ENCODE measurements around the gene PTPRK.

GRCh38 chr6:128465368-128466343 lies 54.7 kb downstream of the PTPRK start:
- TF ChIP-seq CTCF (IDR thresholded peaks at IDR 0.05) (no peak), POLR2A (IDR thresholded peaks at IDR 0.05) (no peak)
